A549 (cell line): ENCODE data around the gene S1PR4. TPM values are rescaled to one million over a fixed set of nuclear protein-coding genes. Genes with fewer than 3 reads are reported as not detected.

Source experiments
- ATAC-seq, 2 experiments: fragments of 200-7000 bp in 1 of 2; fragments of >200 bp in 1 of 2; cut with Nextera tagmentation in 1 of 2; cut with Tn5 transposase in 1 of 2; 3 replicates each; pipeline versions ENCODE4 v1.8.0 to v1.9.1; 2018 to 2020; ENCODE audit warnings: mild to moderate bottlenecking in 1 of 2, moderate library complexity in 1 of 2
- CTCF ChIA-PET: fragments of 300-600 bp; sonication (Branson Sonifier 250); formaldehyde crosslinking; extraction: SDS; loops from one replicate; lab custom pipeline; 2021; ENCODE audit warnings: antibody characterized with exemption, inconsistent platforms; lab: Yijun Ruan, JAX
- POLR2A ChIA-PET: fragments of 350-600 bp; formaldehyde crosslinking; extraction: SDS; loops from one replicate; lab custom pipeline; 2021; ENCODE audit warnings: antibody characterized with exemption, inconsistent platforms; lab: Yijun Ruan, JAX
- DNase-seq, 2 experiments: peaks; one replicate each; pipeline versions ENCODE4 v3.0.0 to v3.0.0-alpha.2; 2011 to 2016; ENCODE audit warnings: low read depth in 1 of 2, low spot score in 1 of 2
- FAIRE-seq: peaks from 2 replicates; lab custom pipeline; 2011; peaks lifted over from hg19 to GRCh38; lab: Jason Lieb, UNC
- H3K27ac ChIP-seq, 2 experiments: fragments of >200 bp; sonication (Bioruptor Twin); formaldehyde crosslinking; 3 replicates each; pipeline ENCODE4 v1.5.1; 2016 to 2017
- H3K4me1 ChIP-seq: fragments of >200 bp; sonication (Bioruptor Twin); formaldehyde crosslinking; 3 replicates; pipeline ENCODE4 v1.6.1; 2016
- H3K4me2 ChIP-seq: fragments of >200 bp; sonication (Bioruptor Twin); formaldehyde crosslinking; 3 replicates; pipeline ENCODE4 v1.6.1; 2016
- H3K4me3 ChIP-seq: fragments of >200 bp; sonication (Bioruptor Twin); formaldehyde crosslinking; 3 replicates; pipeline ENCODE4 v1.5.1; 2016
- H3K9me3 ChIP-seq: fragments of >200 bp; sonication (Bioruptor Twin); formaldehyde crosslinking; 3 replicates; pipeline ENCODE4 v1.6.1; 2016
- CTCF ChIP-seq: fragments of >200 bp; sonication (Bioruptor Twin); formaldehyde crosslinking; IDR thresholded peaks from 3 replicates; pipeline ENCODE4 v1.5.1; 2016
- EHF ChIP-seq: fragments of 250-450 bp; sonication (Bioruptor Pico); IDR thresholded peaks from 2 replicates; pipeline ENCODE4 v1.5.0; 2020; ENCODE audit warnings: mild to moderate bottlenecking
- EHMT2 ChIP-seq: fragments of 200-600 bp; sonication (generic); IDR thresholded peaks from 2 replicates; pipeline ENCODE4 v1.6.1; 2016; ENCODE audit warnings: antibody characterized with exemption, low read depth, mild to moderate bottlenecking, moderate library complexity
- EP300 ChIP-seq, 2 experiments: fragments of >200 bp; sonication (Bioruptor Twin); formaldehyde crosslinking; IDR thresholded peaks; 2 replicates in 1 of 2; 3 replicates in 1 of 2; pipeline ENCODE4 v1.6.1; 2016 to 2017
- FOSL2 ChIP-seq, 2 experiments: fragments of 450-650 bp in 1 of 2; fragments of >200 bp in 1 of 2; sonication (Bioruptor Twin) in 1 of 2; formaldehyde crosslinking; IDR thresholded peaks; 2 replicates each; pipeline versions ENCODE4 v1.5.0 to v1.6.1; 2016 to 2020; ENCODE audit warnings: mild to moderate bottlenecking in 1 of 2, moderate library complexity in 1 of 2
- HDAC2 ChIP-seq: fragments of 200-600 bp; sonication (generic); IDR thresholded peaks from 2 replicates; pipeline ENCODE4 v1.6.1; 2016
- HES2 ChIP-seq: fragments of >200 bp; sonication (Bioruptor Twin); formaldehyde crosslinking; IDR thresholded peaks from 2 replicates; pipeline ENCODE4 v1.6.1; 2016
- KDM1A ChIP-seq: fragments of 200-600 bp; sonication (generic); IDR thresholded peaks from 2 replicates; pipeline ENCODE4 v1.6.1; 2016; ENCODE audit warnings: low read depth, mild to moderate bottlenecking
- MAZ ChIP-seq: fragments of 150-350 bp; IDR thresholded peaks from 2 replicates; pipeline ENCODE4 v1.6.1; 2014; ENCODE audit warnings: antibody characterized with exemption, low read depth, low read length, borderline replicate concordance
- NFE2L2 ChIP-seq: fragments of 150-350 bp; conservative IDR thresholded peaks from 2 replicates; pipeline ENCODE4 v1.6.1; 2014; ENCODE audit warnings: low read length
- NR3C1 ChIP-seq: fragments of >200 bp; sonication (Bioruptor Twin); formaldehyde crosslinking; IDR thresholded peaks from 3 replicates; pipeline ENCODE4 v1.6.1; 2017
- PBX3 ChIP-seq: IDR thresholded peaks from 2 replicates; pipeline ENCODE4 v1.6.1; 2012
- POLR2AphosphoS2 ChIP-seq: conservative IDR thresholded peaks from 2 replicates; pipeline ENCODE4 v1.6.1; 2012; ENCODE audit warnings: low read length, improper control_type of control experiment, inconsistent platforms
- RARB ChIP-seq: fragments of 250-450 bp; sonication (Bioruptor Pico); IDR thresholded peaks from 2 replicates; pipeline ENCODE4 v1.8.0; 2021; ENCODE audit warnings: mild to moderate bottlenecking, moderate library complexity
- TP53 ChIP-seq: fragments of 250-450 bp; sonication (Bioruptor Pico); IDR thresholded peaks from 2 replicates; pipeline ENCODE4 v1.5.0; 2021; ENCODE audit warnings: mild to moderate bottlenecking, moderate library complexity
- ZFP36 ChIP-seq: fragments of 450-650 bp; IDR thresholded peaks from 2 replicates; pipeline ENCODE4 v1.6.1; 2014; ENCODE audit warnings: borderline replicate concordance; ENCODE audit not compliant: partially characterized antibody
- WGBS: methylation state at CpG from one replicate; pipeline ENCODE4 v1.1.6; 2017; ENCODE audit errors: missing lambda C conversion rate; 5-methylcytosine and 5-hydroxymethylcytosine counted together
- polyA plus RNA-seq, 4 experiments: library from polyadenylated mRNA; depleted of rRNA in 3 of 4; stranded (reverse); fragments of >200 nt; fragmentation: RNase III in 1 of 4; extraction: RNeasy Plus Mini Kit Qiagen cat#74134 plus additional on column Dnase treatment in 1 of 4; gene quantifications; 2 replicates in 3 of 4; 3 replicates in 1 of 4; pipeline ENCODE4 v1.2.3, GENCODE V29; 2011 to 2017

The S1PR4 gene
- polyA plus RNA-seq, 2 of the 4 experiments (the other 2 are of a cell fraction), result 0.09 to 0.17 TPM

- Histone ChIP-seq H3K4me3 (peak overlapping the region; percentile 56; the same call in 2 of the 3 replicates), H3K27ac (no peak overlapping the region), H3K9me3 (no peaks in the 10 kb centered on the region), H3K4me1 (peaks cover 3% of the 10 kb centered on the region; the same call in 1 of the 3 replicates), H3K4me2 (peak overlapping the region; percentile 96)
- no peak for TF ChIP-seq NFE2L2
- ChIA-PET CTCF (interaction anchor here (0.7 to 3.3 kb wide), 5 partner anchors 8 to 48 kb away, joined by 3 to 12 read pairs (median 4); no protein-coding TSS in a partner anchor), POLR2A (no interaction called here)
- no peak for ATAC-seq
- no CpG with 5 or more reads among the region's 9 CpGs for WGBS
- no peak for FAIRE-seq
- no peak for DNase-seq
Observed at GRCh38 chr19:3225169-3225485, 46.6 kb downstream of the S1PR4 start.

GRCh38 chr19:3225677-3226093, 47.1 kb downstream of the S1PR4 start:
- Histone ChIP-seq H3K4me3 (no peak overlapping the region), H3K4me2 (no peak overlapping the region), H3K27ac (no peak overlapping the region), H3K9me3 (no peaks in the 10 kb centered on the region), H3K4me1 (peaks cover 3% of the 10 kb centered on the region; the same call in 1 of the 3 replicates)
- DNase-seq (no peak), ATAC-seq (no peak), FAIRE-seq (no peak)
- POLR2A ChIA-PET, result no interaction called here
- 83% methylated on average over 11 of the region's 16 CpGs for WGBS
- CTCF ChIA-PET, result interaction anchor here (3.3 kb wide), 1 partner anchor 15 kb away, joined by 12 read pairs; no protein-coding TSS in a partner anchor
- no peak for TF ChIP-seq MAZ
- no peak for TF ChIP-seq EP300 (IDR thresholded peaks at IDR 0.05)
- no peak for TF ChIP-seq TP53 (CRISPR knock-in tag)
- no peak for TF ChIP-seq HDAC2
- no peak for TF ChIP-seq EHMT2
- TF ChIP-seq CTCF, result no peak
- no peak for TF ChIP-seq KDM1A

- ChIA-PET CTCF (no interaction called here), POLR2A (no interaction called here)
- FAIRE-seq, result no peak
- Histone ChIP-seq H3K4me3 (no peak overlapping the region), H3K4me2 (no peak overlapping the region), H3K9me3 (no peaks in the 10 kb centered on the region), H3K27ac (no peak overlapping the region)
- no peak for DNase-seq
- 64% methylated on average over 4 of the region's 12 CpGs for WGBS
- TF ChIP-seq EHF (CRISPR knock-in tag) (no peak), ZFP36 (peak; percentile 48), POLR2AphosphoS2 (no peak)
- TF ChIP-seq, all 56 proteins: peak for 1
- ATAC-seq, result peak in 1 of 2 experiments; percentile 27; a peak in 2 of 6 replicates
- peaks cover 3% of the 10 kb centered on the region; the same call in 1 of the 3 replicates for H3K4me1 ChIP-seq
Observed at GRCh38 chr19:3227054-3227626, 48.6 kb downstream of the S1PR4 start.

GRCh38 chr19:3229346-3229743, 50.8 kb downstream of the S1PR4 start:
- 33% methylated on average over 7 of the region's 9 CpGs for WGBS

More at GRCh38 chr19:3229346-3229743, 50.8 kb downstream of the S1PR4 start:
- no peak for TF ChIP-seq NR3C1
- no peak for TF ChIP-seq HES2
- no peak for TF ChIP-seq HDAC2
- TF ChIP-seq RARB (CRISPR knock-in tag), result no peak
- TF ChIP-seq PBX3, result no peak
- TF ChIP-seq ZFP36, result peak; percentile 68
- no peak for TF ChIP-seq FOSL2 (IDR thresholded peaks at IDR 0.05)
- TF ChIP-seq FOSL2 (CRISPR knock-in tag; IDR thresholded peaks at IDR 0.05), result no peak
- H3K4me3 ChIP-seq, result no peak overlapping the region
- no peaks in the 10 kb centered on the region for H3K9me3 ChIP-seq
- DNase-seq (no peak), ATAC-seq (no peak), FAIRE-seq (no peak)
- no peaks in the 10 kb centered on the region for H3K4me1 ChIP-seq
- H3K27ac ChIP-seq, result no peak overlapping the region
- H3K4me2 ChIP-seq, result no peak overlapping the region
- CTCF ChIA-PET, result interaction anchor here (1.4 to 2.5 kb wide), 4 partner anchors 27 to 76 kb away, joined by 3 to 9 read pairs (median 5); no protein-coding TSS in a partner anchor
- POLR2A ChIA-PET, result no interaction called here

Other genes with a start within 250 kb of the S1PR4 start
- 3.4 and 4.1 TPM in 2 replicates for gene ZNF77, start 233.8 kb upstream of the S1PR4 start, polyA plus RNA-seq (2011; rRNA removed)
- gene ZNF77, start 233.8 kb upstream of the S1PR4 start, polyA plus RNA-seq (2017; fragmentation: RNase III; extraction: RNeasy Plus Mini Kit Qiagen cat#74134 plus additional on column Dnase treatment), result 1.7 to 1.9 TPM (median 1.7 TPM) in 3 replicates
- gene TLE6, start 201.2 kb upstream of the S1PR4 start, polyA plus RNA-seq (2011; rRNA removed), result 3.1 and 6.1 TPM in 2 replicates
- 4.2 to 5.4 TPM (median 5.1 TPM) in 3 replicates for gene TLE6, start 201.2 kb upstream of the S1PR4 start, polyA plus RNA-seq (2017; fragmentation: RNase III; extraction: RNeasy Plus Mini Kit Qiagen cat#74134 plus additional on column Dnase treatment)
- 2.1 and 2.7 TPM in 2 replicates for gene TLE2, start 149.5 kb upstream of the S1PR4 start, polyA plus RNA-seq (2011; rRNA removed)
- gene TLE2, start 149.5 kb upstream of the S1PR4 start, polyA plus RNA-seq (2017; fragmentation: RNase III; extraction: RNeasy Plus Mini Kit Qiagen cat#74134 plus additional on column Dnase treatment), result 1.9 to 3.1 TPM (median 2.6 TPM) in 3 replicates
- gene TLE5, start 116.3 kb upstream of the S1PR4 start, polyA plus RNA-seq (2011; rRNA removed), result 171 and 183 TPM in 2 replicates
- gene TLE5, start 116.3 kb upstream of the S1PR4 start, polyA plus RNA-seq (2017; fragmentation: RNase III; extraction: RNeasy Plus Mini Kit Qiagen cat#74134 plus additional on column Dnase treatment), result 191 to 231 TPM (median 216 TPM) in 3 replicates
- gene GNA11, start 84.4 kb upstream of the S1PR4 start, polyA plus RNA-seq (2011; rRNA removed), result 5.5 and 8.6 TPM in 2 replicates
- 29.0 to 32.8 TPM (median 30.5 TPM) in 3 replicates for gene GNA11, start 84.4 kb upstream of the S1PR4 start, polyA plus RNA-seq (2017; fragmentation: RNase III; extraction: RNeasy Plus Mini Kit Qiagen cat#74134 plus additional on column Dnase treatment)
- 0.06 and 0.07 TPM in 2 replicates for gene GNA15, start 42.7 kb upstream of the S1PR4 start, polyA plus RNA-seq (2011; rRNA removed)
- gene GNA15, start 42.7 kb upstream of the S1PR4 start, polyA plus RNA-seq (2017; fragmentation: RNase III; extraction: RNeasy Plus Mini Kit Qiagen cat#74134 plus additional on column Dnase treatment), result 0.04 TPM in 1 of 3 replicates, not detected in the others
- 22.8 and 27.6 TPM in 2 replicates for gene NCLN, start 7.2 kb downstream of the S1PR4 start, polyA plus RNA-seq (2011; rRNA removed)
- 55.5 to 58.5 TPM (median 55.5 TPM) in 3 replicates for gene NCLN, start 7.2 kb downstream of the S1PR4 start, polyA plus RNA-seq (2017; fragmentation: RNase III; extraction: RNeasy Plus Mini Kit Qiagen cat#74134 plus additional on column Dnase treatment)
- 0.31 and 0.42 TPM in 2 replicates for gene CELF5, start 45.9 kb downstream of the S1PR4 start, polyA plus RNA-seq (2011; rRNA removed)
- 0.61 to 0.87 TPM (median 0.75 TPM) in 3 replicates for gene CELF5, start 45.9 kb downstream of the S1PR4 start, polyA plus RNA-seq (2017; fragmentation: RNase III; extraction: RNeasy Plus Mini Kit Qiagen cat#74134 plus additional on column Dnase treatment)
- gene NFIC, start 187.8 kb downstream of the S1PR4 start, polyA plus RNA-seq (2011; rRNA removed), result 2.6 and 4.7 TPM in 2 replicates
- 34.6 to 36.4 TPM (median 34.9 TPM) in 3 replicates for gene NFIC, start 187.8 kb downstream of the S1PR4 start, polyA plus RNA-seq (2017; fragmentation: RNase III; extraction: RNeasy Plus Mini Kit Qiagen cat#74134 plus additional on column Dnase treatment)